ENCODE data around the gene PILRA. TPM values are rescaled to one million over a fixed set of nuclear protein-coding genes. Genes with fewer than 3 reads are reported as not detected.

The PILRA gene
- total and polyA plus RNA-seq, 10 of the 15 experiments (the other 5 are each of a cell fraction or from before 2014, with no cell fraction given) = 6.6 to 43.3 (median 11.5) TPM

DNA sequence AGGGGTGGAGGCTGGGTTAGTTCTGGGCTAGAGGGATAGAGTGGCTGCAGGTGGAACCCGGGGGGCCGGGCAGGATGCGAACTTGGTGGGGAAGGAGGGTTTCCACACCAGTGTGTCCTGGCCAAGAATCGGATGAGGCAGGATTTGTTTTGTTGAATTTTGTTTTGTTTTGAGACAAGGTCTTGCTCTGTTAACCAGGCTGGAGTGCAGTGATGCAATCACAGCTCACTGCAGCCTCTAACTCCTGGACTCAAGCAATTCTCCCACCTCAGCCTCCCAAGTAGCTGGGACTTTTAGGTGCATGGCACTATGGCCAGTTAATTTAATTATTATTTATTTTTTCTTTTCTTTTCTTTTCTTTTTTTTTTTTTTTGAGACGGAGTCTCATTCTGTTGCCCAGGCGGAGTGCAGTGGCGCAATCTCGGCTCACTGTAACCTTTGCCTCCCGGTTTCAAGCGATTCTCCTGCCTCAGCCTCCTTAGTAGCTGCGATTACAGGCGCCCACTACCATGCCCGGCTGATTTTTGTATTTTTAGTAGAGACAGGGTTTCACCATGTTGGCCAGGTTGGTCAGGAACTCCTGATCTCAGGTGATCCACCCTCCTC is 76.0 kb downstream of the PILRA start (continued):
- TF ChIP-seq, protein P1, sequence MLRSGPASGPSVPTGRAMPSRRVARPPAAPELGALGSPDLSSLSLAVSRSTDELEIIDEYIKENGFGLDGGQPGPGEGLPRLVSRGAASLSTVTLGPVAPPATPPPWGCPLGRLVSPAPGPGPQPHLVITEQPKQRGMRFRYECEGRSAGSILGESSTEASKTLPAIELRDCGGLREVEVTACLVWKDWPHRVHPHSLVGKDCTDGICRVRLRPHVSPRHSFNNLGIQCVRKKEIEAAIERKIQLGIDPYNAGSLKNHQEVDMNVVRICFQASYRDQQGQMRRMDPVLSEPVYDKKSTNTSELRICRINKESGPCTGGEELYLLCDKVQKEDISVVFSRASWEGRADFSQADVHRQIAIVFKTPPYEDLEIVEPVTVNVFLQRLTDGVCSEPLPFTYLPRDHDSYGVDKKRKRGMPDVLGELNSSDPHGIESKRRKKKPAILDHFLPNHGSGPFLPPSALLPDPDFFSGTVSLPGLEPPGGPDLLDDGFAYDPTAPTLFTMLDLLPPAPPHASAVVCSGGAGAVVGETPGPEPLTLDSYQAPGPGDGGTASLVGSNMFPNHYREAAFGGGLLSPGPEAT (IDR thresholded peaks at IDR 0.05; ENCODE audit: low read depth) = no peak
- TF ChIP-seq MYC (IDR thresholded peaks at IDR 0.05; ENCODE audit: insufficient read depth, insufficient read length, insufficient replicate concordance, low read length, severe bottlenecking) (no peak), HCFC1 (IDR thresholded peaks at IDR 0.05; ENCODE audit: low read length) (no peak)

Small RNAs within 50 kb of the gene (small RNA-seq; reads per million reads assigned to genes)
- not detected for gene RF00019

Other genes with a start within 250 kb of the PILRA start
Only the 7 nearest of the 21 such genes appear.
- not detected in 2 replicates for gene SPDYE3, start 65.8 kb upstream of the PILRA start, total RNA-seq (2014; rRNA removed)
- gene SPDYE3, start 65.8 kb upstream of the PILRA start, total RNA-seq (2014; rRNA removed; fragmentation: Illumina TruSeq; extraction: Trizol) = not detected in 2 replicates
- not detected in 2 replicates for gene SPDYE3, start 65.8 kb upstream of the PILRA start, total RNA-seq (2021)
- gene SPDYE3, start 65.8 kb upstream of the PILRA start, polyA plus RNA-seq (2011; rRNA removed) = 0.03 TPM in 1 of 2 replicates, not detected in the other
- not detected in 2 replicates for gene SPDYE3, start 65.8 kb upstream of the PILRA start, polyA plus RNA-seq (2014; fragmentation: Illumina TruSeq; extraction: Trizol)
- gene SPDYE3, start 65.8 kb upstream of the PILRA start, polyA plus RNA-seq (2014; fragmentation: Nextera tagmentation; extraction: Ambion mirVana) = 1 to 10 TPM; 1.3 to 1.4 TPM
- gene SPDYE3, start 65.8 kb upstream of the PILRA start, polyA plus RNA-seq (2014; rRNA removed) = 0.03 TPM in 1 of 2 replicates, not detected in the other
- gene SPDYE3, start 65.8 kb upstream of the PILRA start, polyA plus RNA-seq (2016; fragmentation: Nextera tagmentation; extraction: Ambion mirVana) = 1 to 10 TPM; 7.2 to 9.4 TPM
- 23.9 and 24.0 TPM in 2 replicates for gene PILRB, start 15.4 kb upstream of the PILRA start, total RNA-seq (2014; rRNA removed)
- gene PILRB, start 15.4 kb upstream of the PILRA start, total RNA-seq (2014; rRNA removed; fragmentation: Illumina TruSeq; extraction: Trizol) = 13.2 TPM in 2 replicates
- gene PILRB, start 15.4 kb upstream of the PILRA start, total RNA-seq (2021) = 23.1 and 24.1 TPM in 2 replicates
- 14.9 and 35.9 TPM in 2 replicates for gene PILRB, start 15.4 kb upstream of the PILRA start, polyA plus RNA-seq (2011; rRNA removed)
- 16.9 and 26.5 TPM in 2 replicates for gene PILRB, start 15.4 kb upstream of the PILRA start, polyA plus RNA-seq (2014; fragmentation: Illumina TruSeq; extraction: Trizol)
- gene PILRB, start 15.4 kb upstream of the PILRA start, polyA plus RNA-seq (2014; fragmentation: Nextera tagmentation; extraction: Ambion mirVana) = 1 to 10 TPM; 2.6 to 5.6 TPM
- 50.3 and 55.4 TPM in 2 replicates for gene PILRB, start 15.4 kb upstream of the PILRA start, polyA plus RNA-seq (2014; rRNA removed)
- 10 to 100 TPM; 18.6 to 20.1 TPM for gene PILRB, start 15.4 kb upstream of the PILRA start, polyA plus RNA-seq (2016; fragmentation: Nextera tagmentation; extraction: Ambion mirVana)
- 2.5 and 3.8 TPM in 2 replicates for gene ZCWPW1, start 55.2 kb downstream of the PILRA start, total RNA-seq (2014; rRNA removed)
- gene ZCWPW1, start 55.2 kb downstream of the PILRA start, total RNA-seq (2014; rRNA removed; fragmentation: Illumina TruSeq; extraction: Trizol) = 3.8 and 4.4 TPM in 2 replicates
- gene ZCWPW1, start 55.2 kb downstream of the PILRA start, total RNA-seq (2021) = 3.3 and 3.7 TPM in 2 replicates
- gene ZCWPW1, start 55.2 kb downstream of the PILRA start, polyA plus RNA-seq (2011; rRNA removed) = 2.9 and 4.6 TPM in 2 replicates
- gene ZCWPW1, start 55.2 kb downstream of the PILRA start, polyA plus RNA-seq (2014; fragmentation: Illumina TruSeq; extraction: Trizol) = 3.9 and 4.3 TPM in 2 replicates
- 1 to 10 TPM; 1.3 to 2.3 TPM for gene ZCWPW1, start 55.2 kb downstream of the PILRA start, polyA plus RNA-seq (2014; fragmentation: Nextera tagmentation; extraction: Ambion mirVana)
- 4.4 and 5.1 TPM in 2 replicates for gene ZCWPW1, start 55.2 kb downstream of the PILRA start, polyA plus RNA-seq (2014; rRNA removed)
- gene ZCWPW1, start 55.2 kb downstream of the PILRA start, polyA plus RNA-seq (2016; fragmentation: Nextera tagmentation; extraction: Ambion mirVana) = 1 to 10 TPM; 3.5 to 3.9 TPM
- 33.8 and 39.6 TPM in 2 replicates for gene MEPCE, start 56.3 kb downstream of the PILRA start, total RNA-seq (2014; rRNA removed)
- 22.8 and 26.0 TPM in 2 replicates for gene MEPCE, start 56.3 kb downstream of the PILRA start, total RNA-seq (2014; rRNA removed; fragmentation: Illumina TruSeq; extraction: Trizol)
- gene MEPCE, start 56.3 kb downstream of the PILRA start, total RNA-seq (2021) = 46.0 and 48.0 TPM in 2 replicates
- gene MEPCE, start 56.3 kb downstream of the PILRA start, polyA plus RNA-seq (2011; rRNA removed) = 9.1 and 16.2 TPM in 2 replicates
- gene MEPCE, start 56.3 kb downstream of the PILRA start, polyA plus RNA-seq (2014; fragmentation: Illumina TruSeq; extraction: Trizol) = 15.1 and 35.8 TPM in 2 replicates
- gene MEPCE, start 56.3 kb downstream of the PILRA start, polyA plus RNA-seq (2014; fragmentation: Nextera tagmentation; extraction: Ambion mirVana) = 10 to 100 TPM in 1 of 2 experiments, 1 to 10 TPM in 1; 8.2 to 12.6 TPM
- 32.3 and 42.0 TPM in 2 replicates for gene MEPCE, start 56.3 kb downstream of the PILRA start, polyA plus RNA-seq (2014; rRNA removed)
- gene MEPCE, start 56.3 kb downstream of the PILRA start, polyA plus RNA-seq (2016; fragmentation: Nextera tagmentation; extraction: Ambion mirVana) = 10 to 100 TPM; 14.9 to 18.1 TPM
- 51.3 and 55.5 TPM in 2 replicates for gene PPP1R35, start 63.0 kb downstream of the PILRA start, total RNA-seq (2014; rRNA removed)
- gene PPP1R35, start 63.0 kb downstream of the PILRA start, total RNA-seq (2014; rRNA removed; fragmentation: Illumina TruSeq; extraction: Trizol) = 14.1 and 19.6 TPM in 2 replicates
- gene PPP1R35, start 63.0 kb downstream of the PILRA start, total RNA-seq (2021) = 58.1 and 61.0 TPM in 2 replicates
- gene PPP1R35, start 63.0 kb downstream of the PILRA start, polyA plus RNA-seq (2011; rRNA removed) = 7.9 and 15.2 TPM in 2 replicates
- gene PPP1R35, start 63.0 kb downstream of the PILRA start, polyA plus RNA-seq (2014; fragmentation: Illumina TruSeq; extraction: Trizol) = 0.52 and 5.2 TPM in 2 replicates
- gene PPP1R35, start 63.0 kb downstream of the PILRA start, polyA plus RNA-seq (2014; fragmentation: Nextera tagmentation; extraction: Ambion mirVana) = 1 to 10 TPM; 1.8 to 9.9 TPM
- gene PPP1R35, start 63.0 kb downstream of the PILRA start, polyA plus RNA-seq (2014; rRNA removed) = 62.5 and 70.4 TPM in 2 replicates
- 10 to 100 TPM in 1 of 2 experiments, 1 to 10 TPM in 1; 4.0 to 56.3 TPM for gene PPP1R35, start 63.0 kb downstream of the PILRA start, polyA plus RNA-seq (2016; fragmentation: Nextera tagmentation; extraction: Ambion mirVana)
- gene SPACDR, start 90.8 kb downstream of the PILRA start, total RNA-seq (2014; rRNA removed) = 0.49 and 1.2 TPM in 2 replicates
- gene SPACDR, start 90.8 kb downstream of the PILRA start, total RNA-seq (2014; rRNA removed; fragmentation: Illumina TruSeq; extraction: Trizol) = 0.18 and 0.28 TPM in 2 replicates
- gene SPACDR, start 90.8 kb downstream of the PILRA start, total RNA-seq (2021) = 1.1 and 1.5 TPM in 2 replicates
- 0.65 and 0.81 TPM in 2 replicates for gene SPACDR, start 90.8 kb downstream of the PILRA start, polyA plus RNA-seq (2011; rRNA removed)
- gene SPACDR, start 90.8 kb downstream of the PILRA start, polyA plus RNA-seq (2014; fragmentation: Illumina TruSeq; extraction: Trizol) = 0.56 TPM in 1 of 2 replicates, not detected in the other
- under 1 TPM; 0.29 TPM for gene SPACDR, start 90.8 kb downstream of the PILRA start, polyA plus RNA-seq (2014; fragmentation: Nextera tagmentation; extraction: Ambion mirVana)
- gene SPACDR, start 90.8 kb downstream of the PILRA start, polyA plus RNA-seq (2014; rRNA removed) = 0.78 and 1.2 TPM in 2 replicates
- under 1 TPM; 0.60 to 0.71 TPM for gene SPACDR, start 90.8 kb downstream of the PILRA start, polyA plus RNA-seq (2016; fragmentation: Nextera tagmentation; extraction: Ambion mirVana)
- gene TSC22D4, start 105.7 kb downstream of the PILRA start, total RNA-seq (2014; rRNA removed) = 33.2 and 39.9 TPM in 2 replicates
- gene TSC22D4, start 105.7 kb downstream of the PILRA start, total RNA-seq (2014; rRNA removed; fragmentation: Illumina TruSeq; extraction: Trizol) = 11.7 and 16.2 TPM in 2 replicates
- gene TSC22D4, start 105.7 kb downstream of the PILRA start, total RNA-seq (2021) = 63.7 and 65.7 TPM in 2 replicates
- 7.3 and 13.8 TPM in 2 replicates for gene TSC22D4, start 105.7 kb downstream of the PILRA start, polyA plus RNA-seq (2011; rRNA removed)
- 8.3 and 13.7 TPM in 2 replicates for gene TSC22D4, start 105.7 kb downstream of the PILRA start, polyA plus RNA-seq (2014; fragmentation: Illumina TruSeq; extraction: Trizol)
- gene TSC22D4, start 105.7 kb downstream of the PILRA start, polyA plus RNA-seq (2014; fragmentation: Nextera tagmentation; extraction: Ambion mirVana) = 1 to 10 TPM in 1 of 2 experiments, under 1 TPM in 1; 0.50 to 1.2 TPM
- 47.8 and 55.6 TPM in 2 replicates for gene TSC22D4, start 105.7 kb downstream of the PILRA start, polyA plus RNA-seq (2014; rRNA removed)
- 10 to 100 TPM; 32.6 to 33.3 TPM for gene TSC22D4, start 105.7 kb downstream of the PILRA start, polyA plus RNA-seq (2016; fragmentation: Nextera tagmentation; extraction: Ambion mirVana)